NCI-H1694 treated with DMSO at 0.1 percent for 48 hours (cell line): ENCODE measurements around the gene STK32C.

ENCODE experiments used
- DNase-seq: peaks from one replicate; lab custom pipeline; 2025; lab: John Stamatoyannopoulos, UW

STK32C gene

DNA sequence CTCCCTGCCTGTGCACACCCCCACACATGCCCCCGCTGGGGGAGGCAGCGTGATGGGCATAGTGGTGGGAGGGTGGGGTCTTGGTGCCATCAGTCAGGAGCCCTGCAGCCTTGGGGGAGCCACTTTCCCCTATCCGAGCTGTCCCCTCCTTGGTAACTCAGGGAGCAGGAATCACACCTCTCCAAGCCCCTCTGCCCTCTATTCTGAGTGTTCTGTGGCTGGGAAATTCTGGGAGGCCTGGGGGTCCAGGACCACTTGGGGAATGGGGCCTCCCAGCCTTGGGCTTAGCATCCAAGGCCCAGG is 109.7 kb downstream of the STK32C start:
- no peak for DNase-seq

DNA sequence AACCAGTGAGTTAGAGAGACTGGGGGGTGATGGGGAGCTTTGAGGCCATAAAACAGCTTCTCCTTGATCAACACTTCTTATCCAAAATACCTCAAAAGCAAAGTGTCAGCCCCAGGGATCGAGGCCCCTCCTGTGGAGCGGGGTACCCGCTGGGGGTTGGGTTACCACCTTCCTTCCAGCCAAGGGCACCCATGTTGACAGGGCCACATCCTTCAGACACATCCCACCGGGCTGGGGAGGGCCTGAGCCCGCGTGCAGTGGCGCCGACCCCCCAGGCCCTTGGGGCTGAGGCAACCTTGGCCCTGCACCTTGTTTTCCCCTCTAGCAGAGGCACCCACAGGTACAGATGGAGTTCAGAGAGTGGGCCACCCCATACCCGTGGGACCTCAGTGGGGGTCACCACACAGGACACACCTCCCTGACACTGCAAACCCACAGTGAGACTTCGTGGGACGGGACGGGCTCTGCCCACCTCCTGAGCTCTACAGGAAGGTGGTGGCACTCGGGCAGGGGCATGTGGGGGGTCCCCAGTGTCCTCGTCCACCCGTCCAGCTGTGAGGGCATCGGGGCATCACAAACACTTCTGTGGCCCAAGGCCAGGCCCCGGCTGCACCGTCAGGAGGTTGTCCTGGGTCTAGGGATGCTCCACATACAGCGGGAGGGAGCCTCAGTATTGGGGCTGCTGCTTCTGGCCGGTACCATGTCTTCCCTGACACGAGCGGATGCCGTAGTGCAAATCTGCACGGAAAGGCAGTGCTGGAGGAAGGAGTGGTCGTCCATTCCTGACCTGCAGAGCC is 110.3 kb downstream of the STK32C start:
- DNase-seq, result no peak

DNA sequence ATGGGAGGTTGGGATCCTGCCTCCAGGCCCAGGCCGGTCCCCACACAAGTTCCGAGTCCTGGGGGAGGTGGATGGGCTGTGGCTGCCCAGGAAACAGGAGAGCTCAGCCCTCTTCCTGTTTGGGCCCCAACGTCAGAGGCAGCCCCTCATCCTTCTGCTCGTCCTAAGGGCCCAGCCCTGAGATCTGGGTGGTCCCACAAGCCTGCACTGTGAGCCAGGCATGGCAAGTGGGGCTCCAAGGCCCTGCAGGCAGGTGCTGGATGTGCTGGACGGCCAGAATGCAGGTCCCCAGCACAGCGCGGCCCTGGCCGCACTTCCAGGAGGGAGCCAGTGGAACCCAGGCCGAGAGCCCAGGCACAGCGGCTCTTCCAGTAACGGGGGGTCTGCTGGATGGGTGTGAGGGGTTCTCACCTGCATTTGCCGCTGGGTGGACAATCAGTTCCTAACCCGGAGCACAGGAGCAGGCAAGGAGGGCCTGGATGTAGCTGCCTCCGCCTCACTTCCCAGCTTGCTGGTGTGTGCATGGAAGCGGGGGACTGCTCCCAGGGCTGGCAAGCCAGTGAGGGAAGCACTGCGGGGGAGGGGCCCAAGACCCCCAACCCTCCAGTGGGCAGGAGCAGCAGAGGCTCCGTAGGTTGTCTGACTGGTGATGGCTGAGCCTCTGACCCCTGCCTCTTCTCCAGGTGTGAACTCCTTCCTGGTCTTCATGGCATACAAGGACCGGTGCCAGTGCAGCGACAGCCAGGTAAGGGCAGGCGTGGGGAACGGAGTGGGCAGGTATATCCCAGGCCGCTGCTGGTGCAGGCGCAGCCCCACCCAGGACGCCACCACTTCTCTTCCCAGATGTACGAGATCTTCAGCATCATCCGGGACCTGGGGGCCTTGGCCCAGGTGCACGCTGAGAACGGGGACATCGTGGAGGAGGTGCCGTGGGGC is 111.3 kb downstream of the STK32C start:
- no peak for DNase-seq

- no peak for DNase-seq
These were observed 112.2 kb downstream of the STK32C start for GRCh38 chr10:132195366-132196075.

- no peak for DNase-seq
These were observed 113.0 kb downstream of the STK32C start for GRCh38 chr10:132194726-132195125.

- no peak for DNase-seq
These were observed 113.7 kb downstream of the STK32C start for GRCh38 chr10:132193907-132194552.

GRCh38 chr10:132192991-132193665 is 114.6 kb downstream of the STK32C start:
- DNase-seq, result no peak

GRCh38 chr10:132192076-132192975 is 115.4 kb downstream of the STK32C start:
- no peak for DNase-seq

- no peak for DNase-seq
These were observed 117.8 kb downstream of the STK32C start for GRCh38 chr10:132189810-132190422.

GRCh38 chr10:132189016-132189415 is 118.7 kb downstream of the STK32C start:
- DNase-seq, result no peak

- no peak for DNase-seq
These were observed 119.4 kb downstream of the STK32C start for GRCh38 chr10:132188331-132188730.

DNA sequence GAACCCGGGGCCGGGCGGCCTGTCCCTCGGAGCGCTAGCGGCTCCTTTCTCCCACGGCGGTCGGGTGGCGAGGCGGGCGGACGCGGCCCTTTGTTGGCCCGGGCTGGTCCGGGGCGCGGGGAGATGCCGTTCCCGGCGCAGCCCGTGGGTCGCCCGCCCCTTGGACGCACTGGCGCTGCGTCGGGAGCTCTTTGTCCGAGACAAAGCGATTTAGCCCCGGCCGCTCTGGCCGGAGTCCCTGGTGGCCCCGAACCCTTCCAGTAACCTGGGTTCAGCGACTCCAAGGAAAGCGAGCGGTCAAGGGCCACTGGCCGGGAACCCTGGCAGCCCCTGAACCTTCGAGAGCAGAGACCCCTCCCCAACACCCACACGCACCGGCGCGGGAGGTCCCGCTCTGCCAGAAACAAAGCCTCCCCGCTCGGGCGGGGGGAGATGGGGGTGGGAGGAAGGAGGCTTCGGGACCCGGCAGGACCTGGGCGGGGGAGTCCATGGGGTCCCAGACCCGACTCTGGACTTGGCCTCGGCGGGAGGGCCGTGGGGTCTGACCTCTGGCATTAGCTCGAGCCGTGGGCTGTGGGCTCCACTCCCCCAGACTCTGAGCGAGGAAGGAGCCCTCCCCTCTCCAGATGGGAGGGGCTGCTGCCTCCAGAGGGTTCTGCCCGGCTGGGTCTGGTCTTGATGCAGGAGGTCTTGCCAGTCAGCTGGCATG is 120.2 kb downstream of the STK32C start:
- no peak for DNase-seq

DNA sequence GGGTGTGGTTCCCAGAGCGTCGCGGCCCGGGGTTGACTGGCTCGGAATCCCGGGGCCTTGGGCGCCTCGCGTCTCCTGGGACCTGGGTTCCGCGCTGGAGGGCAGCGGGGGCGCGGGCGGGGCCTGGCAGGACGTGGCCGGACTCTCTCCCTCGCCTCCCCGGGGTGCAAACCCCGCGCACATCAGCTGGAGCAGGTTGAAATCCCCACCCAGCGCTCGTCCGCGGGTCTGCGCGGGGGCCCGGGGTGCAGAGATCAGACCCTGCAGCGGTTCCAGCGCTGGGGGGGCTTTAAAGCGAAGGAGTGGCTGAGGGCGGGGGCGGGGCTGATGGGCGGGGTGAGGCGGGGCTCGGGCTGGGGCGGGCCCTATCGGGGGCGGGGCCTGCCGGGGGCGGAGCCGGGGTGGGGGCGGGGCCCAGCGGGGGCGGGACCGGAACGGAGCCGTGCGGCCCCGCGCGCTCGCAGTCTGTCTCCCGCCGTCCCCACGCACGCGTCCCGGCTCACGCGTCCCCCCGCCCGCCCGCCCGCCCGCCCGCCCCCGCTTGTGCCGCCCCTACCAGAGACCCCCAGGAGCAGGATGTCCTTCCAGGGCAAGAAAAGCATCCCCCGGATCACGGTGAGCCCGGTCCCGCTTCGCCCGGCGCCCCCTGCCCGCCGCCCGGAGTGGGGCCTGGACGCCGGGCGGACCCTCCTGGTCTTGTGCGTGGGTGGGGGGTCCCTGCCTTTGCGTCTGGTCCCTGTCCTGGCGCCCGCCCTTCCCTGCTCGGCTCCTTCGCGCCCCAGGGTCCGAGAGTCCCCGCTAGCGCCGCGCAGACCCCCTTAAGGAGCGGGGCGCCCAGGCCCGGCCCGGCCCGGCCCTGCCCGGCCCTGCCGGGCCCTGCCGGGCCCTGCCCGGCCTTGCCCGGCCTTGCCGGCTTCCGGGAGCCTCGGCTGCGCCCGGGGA is 121.0 kb downstream of the STK32C start, which contains the start of gene DPYSL4:
Gene DPYSL4, plus strand, starts transcription at position 461 of the 942 bp plus-strand sequence. Its CDS starts 116 bp downstream, at position 577.
- DNase-seq, result no peak

DNA sequence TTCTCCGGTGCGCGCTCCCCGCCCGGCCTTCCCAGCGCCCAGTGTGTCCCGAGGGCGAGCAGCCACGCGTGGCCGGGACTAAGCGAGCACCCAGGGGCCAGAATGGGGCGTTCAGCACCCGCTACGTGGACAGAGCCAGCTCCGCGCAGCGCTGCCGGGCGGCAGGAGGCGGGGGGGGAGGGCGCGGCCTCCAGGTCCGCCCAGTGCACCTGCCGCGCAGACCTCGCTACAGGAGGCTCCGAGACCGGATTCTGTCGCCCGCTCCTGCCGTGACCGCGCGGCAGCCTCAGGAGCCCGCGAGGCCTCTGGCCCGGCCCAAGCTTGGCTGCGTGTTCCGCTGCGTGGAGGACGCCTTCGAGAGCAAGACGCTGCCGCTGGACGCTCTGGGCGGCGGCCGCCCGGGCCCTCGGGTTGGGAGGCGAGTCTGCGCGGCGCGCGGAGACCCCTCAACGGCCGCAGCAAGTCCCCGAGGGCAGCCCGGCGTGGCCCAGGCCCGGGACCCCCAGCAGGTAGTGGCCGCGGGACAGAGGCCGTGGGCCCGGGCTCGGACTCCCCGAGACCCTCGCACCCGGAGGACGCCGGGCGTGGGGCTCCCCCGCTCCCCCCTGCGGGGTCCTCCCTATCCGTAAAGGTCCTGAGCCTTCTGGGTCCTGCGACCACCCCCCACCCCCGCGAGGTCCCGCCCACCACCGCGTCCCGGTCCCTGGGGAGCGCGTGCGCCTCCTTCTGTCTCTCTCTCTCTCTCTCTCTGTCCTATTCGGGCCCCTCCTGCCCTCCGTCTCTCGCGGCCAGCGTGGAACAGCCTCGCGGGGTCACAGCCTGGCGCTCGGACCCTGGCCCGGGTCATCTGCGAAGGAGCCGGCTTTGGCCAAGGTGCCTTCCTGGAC is 121.9 kb downstream of the STK32C start:
- no peak for DNase-seq

- DNase-seq, result no peak
These were observed 122.7 kb downstream of the STK32C start for GRCh38 chr10:132184816-132185593.

DNA sequence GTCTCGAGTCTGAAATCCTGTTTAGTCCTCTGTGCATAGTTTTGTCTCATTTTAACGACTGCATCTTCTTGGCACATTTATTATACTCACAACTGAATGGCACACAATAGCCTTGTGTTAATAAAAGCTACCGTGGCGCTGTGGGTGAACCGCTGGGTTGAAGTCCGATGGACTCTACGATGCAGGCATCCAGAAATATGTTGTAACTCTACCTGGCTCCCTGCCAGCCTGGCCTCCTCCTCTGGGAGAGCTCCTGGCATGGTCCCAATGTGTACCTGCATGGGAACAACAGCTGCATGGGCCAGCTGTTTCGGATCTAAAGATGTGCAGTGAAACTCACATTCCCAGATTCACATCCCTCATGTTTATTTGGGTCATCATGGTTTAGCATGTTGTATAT is 124.7 kb downstream of the STK32C start:
- DNase-seq, result no peak
